Raji (cell line): ENCODE data around the gene SDK1.

Experiments
- POLR2A ChIP-seq: IDR thresholded peaks from 2 replicates; pipeline ENCODE4 v1.6.1; 2011; ENCODE audit warnings: low read depth, low read length, control low read depth; ENCODE audit not compliant: insufficient read depth

SDK1 gene

DNA sequence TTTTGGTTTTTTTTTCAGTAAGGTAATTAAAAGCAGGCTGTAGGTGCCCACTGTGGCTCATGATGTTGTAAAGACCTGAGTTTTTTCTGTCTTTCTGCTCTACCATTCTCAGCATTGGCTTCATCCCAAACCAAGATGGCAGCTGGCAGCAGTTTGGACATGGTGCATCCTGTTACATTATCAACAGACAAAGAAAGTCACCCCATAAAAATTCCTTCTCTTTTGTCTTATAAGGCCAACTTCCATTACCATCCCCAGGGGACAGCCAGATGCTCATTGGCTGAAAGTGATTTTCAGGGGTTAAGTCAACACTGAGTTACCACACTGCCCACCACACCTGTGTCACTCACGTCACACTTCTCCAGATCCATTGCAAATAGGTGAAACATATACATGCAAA is 558.4 kb downstream of the SDK1 start:
- TF ChIP-seq POLR2A = no peak

GRCh38 chr7:3860932-3861331 is 559.9 kb downstream of the SDK1 start:
- TF ChIP-seq POLR2A = no peak

DNA sequence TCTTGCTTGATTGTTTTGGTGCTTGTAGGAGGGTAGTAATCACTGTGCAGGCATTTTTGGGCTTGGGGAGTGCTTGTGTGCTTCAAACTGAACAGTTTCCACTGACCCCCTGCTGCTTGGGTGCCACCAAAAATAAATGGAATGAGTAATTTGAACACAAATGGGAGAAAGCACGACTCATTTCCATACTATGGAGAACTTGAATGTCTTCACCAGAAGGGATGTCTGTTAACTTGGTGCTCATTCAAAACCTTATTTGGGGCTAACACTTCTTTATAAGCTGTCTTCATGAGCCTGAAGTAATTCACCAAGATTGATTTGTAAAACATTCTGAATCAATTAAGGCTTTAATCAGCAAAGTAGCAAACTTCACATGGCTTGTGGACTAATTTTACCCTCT is 560.3 kb downstream of the SDK1 start:
- no peak for TF ChIP-seq POLR2A

GRCh38 chr7:3861941-3862340 is 560.9 kb downstream of the SDK1 start:
- no peak for TF ChIP-seq POLR2A

DNA sequence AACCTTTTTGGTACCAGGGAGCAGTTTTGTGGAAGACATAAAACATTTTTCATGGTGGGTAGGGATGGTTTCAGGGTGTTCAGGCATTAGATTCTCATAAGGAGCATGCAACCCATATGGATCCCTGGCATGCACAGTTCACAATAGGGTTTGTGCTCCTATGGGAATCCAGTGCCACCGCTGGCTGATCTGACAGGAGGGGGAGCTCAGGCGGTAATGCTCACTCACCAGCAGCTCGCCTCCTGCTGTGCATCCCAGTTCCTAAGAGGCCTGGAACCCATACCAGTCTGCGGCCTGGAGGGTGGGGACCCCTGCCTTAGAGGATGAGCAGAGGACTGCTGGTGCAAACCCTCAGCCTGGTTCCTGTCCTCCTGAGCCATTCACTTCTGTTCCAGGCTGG is 561.7 kb downstream of the SDK1 start:
- TF ChIP-seq POLR2A = no peak

GRCh38 chr7:3866277-3866676 is 565.2 kb downstream of the SDK1 start:
- TF ChIP-seq POLR2A = no peak

DNA sequence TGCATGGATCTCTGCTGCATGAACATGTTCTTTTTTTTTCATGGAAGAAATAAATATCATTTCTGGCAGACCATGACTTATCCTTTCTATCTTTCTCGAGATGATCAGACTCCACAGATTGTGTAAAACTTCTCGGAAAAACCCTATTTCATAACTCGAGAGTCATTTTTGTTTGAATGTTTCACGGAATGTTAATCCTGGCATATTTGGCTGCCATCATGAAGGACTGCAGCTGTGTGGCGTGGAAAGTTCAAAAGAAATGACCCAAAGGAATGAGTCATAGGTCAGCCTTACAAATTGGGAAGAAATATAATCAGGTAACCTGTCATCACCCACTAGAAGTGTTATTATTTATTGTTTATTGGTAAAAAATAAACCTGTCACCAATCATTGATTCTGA is 566.8 kb downstream of the SDK1 start:
- no peak for TF ChIP-seq POLR2A

GRCh38 chr7:3879355-3880075 is 578.5 kb downstream of the SDK1 start:
- no peak for TF ChIP-seq POLR2A

DNA sequence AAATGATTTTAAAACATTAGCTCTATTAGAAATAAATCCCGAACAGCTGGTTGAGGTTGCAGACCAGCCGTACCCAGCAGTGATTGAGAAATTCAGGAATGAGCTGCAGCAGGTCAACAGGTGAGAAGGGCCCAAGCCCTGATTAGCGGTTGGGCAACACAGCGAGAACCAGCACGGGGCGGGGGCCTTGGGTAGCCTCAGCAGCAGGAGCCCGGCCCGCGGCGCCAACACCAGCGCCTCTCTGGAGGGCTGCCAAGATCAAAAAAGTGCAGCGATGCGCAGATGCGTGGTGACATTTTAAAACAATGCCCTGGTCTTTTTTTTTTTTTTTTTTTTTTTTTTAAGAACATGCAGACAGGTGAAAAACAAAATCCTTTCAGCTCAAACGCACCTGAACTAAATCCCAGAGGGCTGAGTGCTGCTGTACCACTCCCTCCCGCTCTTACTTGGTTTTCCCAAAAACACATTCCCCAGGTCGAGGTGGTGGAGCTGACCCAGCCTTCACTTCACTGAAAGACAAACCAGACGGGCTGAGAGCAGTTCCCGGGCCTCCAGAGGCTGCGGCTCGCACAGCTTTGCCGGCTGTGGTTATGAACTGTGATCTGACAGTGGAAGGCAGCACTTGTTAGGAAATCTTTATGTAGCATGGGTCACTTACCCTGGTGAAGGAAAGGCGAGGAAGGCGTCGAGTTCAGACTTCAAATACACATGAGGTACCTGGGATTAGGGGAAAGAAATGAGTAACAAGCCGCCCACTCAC is 579.4 kb downstream of the SDK1 start:
- no peak for TF ChIP-seq POLR2A

DNA sequence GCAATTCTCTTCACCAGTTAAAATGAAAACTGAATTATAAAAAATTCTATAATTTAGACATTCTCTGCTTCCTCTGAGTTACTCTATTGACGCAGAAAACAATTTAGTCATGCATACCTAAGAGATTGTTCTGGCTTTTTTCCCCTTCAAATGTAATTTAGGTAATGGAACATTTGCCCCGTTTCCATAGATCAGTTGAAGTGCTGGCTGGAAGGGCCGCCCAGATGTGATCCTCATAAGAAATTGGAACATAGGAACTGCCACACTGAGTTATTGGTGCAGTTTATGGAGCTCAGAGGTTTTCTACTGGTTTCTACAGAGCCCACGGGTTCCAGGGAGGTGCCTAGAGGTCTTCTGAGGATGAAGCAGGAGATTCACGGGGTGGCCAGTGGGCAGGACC is 581.7 kb downstream of the SDK1 start:
- TF ChIP-seq POLR2A = no peak

GRCh38 chr7:3884543-3884942 is 583.5 kb downstream of the SDK1 start:
- TF ChIP-seq POLR2A = no peak

DNA sequence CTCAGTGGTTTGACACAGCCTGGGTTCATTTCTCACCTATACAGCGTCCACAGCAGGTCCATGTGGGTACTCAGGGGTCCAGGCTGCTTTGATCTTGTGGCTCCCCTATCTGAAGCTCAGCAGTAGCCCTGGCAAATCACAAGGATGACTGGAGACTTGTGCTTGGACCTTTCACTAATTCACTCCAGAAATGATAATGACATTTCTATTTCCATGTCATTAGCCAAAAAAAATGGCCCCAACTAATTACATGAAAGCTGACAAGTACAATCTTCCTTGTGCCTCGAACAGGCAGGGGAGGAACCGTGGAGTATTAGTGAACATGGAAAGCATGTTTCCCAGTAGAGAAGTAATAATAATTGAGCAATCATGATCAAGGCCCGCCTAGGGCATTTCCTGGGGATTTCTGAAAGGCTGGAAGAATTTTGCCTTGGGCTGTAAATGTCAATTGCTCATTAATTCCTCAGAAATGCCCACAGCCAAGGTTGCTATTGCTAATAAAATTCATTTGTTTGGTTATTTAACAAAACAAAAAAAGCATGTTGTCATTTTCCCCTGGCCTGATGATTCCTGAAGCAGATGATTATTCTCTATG is 586.1 kb downstream of the SDK1 start:
- TF ChIP-seq POLR2A = no peak

GRCh38 chr7:3888096-3888495 is 587.0 kb downstream of the SDK1 start:
- no peak for TF ChIP-seq POLR2A

GRCh38 chr7:3892157-3892556 is 591.1 kb downstream of the SDK1 start:
- TF ChIP-seq POLR2A = no peak

DNA sequence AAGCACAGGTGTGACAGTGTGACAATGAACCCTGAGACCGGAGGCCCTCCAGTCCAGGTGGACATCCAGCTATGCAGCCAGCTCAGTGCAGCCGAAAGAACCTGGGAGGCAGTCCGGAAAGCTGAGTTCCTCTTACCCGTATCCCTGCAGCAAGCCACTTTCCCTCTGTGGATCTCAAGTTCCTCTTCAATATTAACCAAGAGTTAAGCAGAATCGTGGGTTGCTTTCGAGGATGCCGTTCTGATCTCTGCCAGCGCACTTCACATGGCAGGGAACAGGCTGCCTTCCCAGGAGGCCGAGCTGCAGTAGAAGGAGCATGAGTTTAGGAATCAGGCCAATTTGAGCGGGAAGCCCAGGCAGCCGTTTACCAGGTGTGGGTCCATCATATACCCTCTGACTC is 591.6 kb downstream of the SDK1 start:
- no peak for TF ChIP-seq POLR2A

DNA sequence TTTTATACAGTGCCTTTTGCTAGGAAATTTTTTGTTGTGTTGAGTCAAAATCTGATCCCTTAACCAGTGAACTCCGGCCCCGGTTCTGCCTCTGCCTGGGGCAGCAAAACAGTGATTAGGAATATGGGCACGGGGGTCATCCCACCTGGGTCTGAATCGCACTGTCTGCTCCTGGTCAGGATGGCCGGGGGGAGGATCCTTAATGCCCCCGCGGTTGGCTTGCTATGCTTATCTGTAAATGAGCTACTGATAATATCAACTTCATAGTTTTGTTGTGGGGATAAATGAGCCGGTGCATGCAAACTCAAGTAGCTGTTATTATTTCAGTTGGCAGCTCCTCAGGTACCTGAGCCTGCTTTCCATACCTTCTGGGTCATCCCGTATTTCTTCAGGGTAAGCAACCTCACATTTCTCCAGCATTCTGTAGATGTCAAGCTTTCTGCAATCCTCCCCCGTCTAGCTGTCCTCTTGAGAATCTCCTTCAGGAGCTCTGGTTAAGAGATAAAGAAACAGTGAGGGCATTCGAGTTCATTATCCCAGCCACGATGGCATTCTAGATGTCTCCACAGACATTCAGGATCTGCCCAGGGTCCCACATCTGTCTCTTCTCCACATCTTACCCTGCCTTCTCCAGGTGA is 592.2 kb downstream of the SDK1 start:
- no peak for TF ChIP-seq POLR2A
